Peyer's patch (tissue), 4 donors: ENCODE measurements around the gene ACAD8. TPM values are rescaled to one million over a fixed set of nuclear protein-coding genes. Genes with fewer than 3 reads are reported as not detected.
"Not testable (repeated sequence)": the region's sequence is repeated elsewhere in the genome, so short reads cannot be mapped to it uniquely, and the experiment has no call there.

ENCODE experiments used
- DNase-seq, 3 donors: peaks; one replicate each; pipeline ENCODE4 v3.0.0-alpha.2; 2017 to 2019
- H3K27ac ChIP-seq, 4 donors: fragments of 200-600 bp; sonication (generic); one replicate each; pipeline ENCODE4 v1.5.1; 2016 to 2019
- H3K27me3 ChIP-seq, 2 donors: fragments of 200-600 bp; sonication (generic); one replicate each; pipeline ENCODE4 v1.5.1; 2019
- H3K36me3 ChIP-seq, 3 donors: fragments of 200-600 bp; sonication (generic); one replicate each; pipeline ENCODE4 v1.5.1; 2016 to 2019
- H3K4me1 ChIP-seq, 4 donors: fragments of 200-600 bp; sonication (generic); one replicate each; pipeline ENCODE4 v1.5.1; 2016 to 2019
- H3K4me3 ChIP-seq, 4 donors: fragments of 200-600 bp; sonication (generic); 1 replicate in 3 of 4; 2 replicates in 1 of 4; pipeline ENCODE4 v1.5.1; 2016 to 2019; ENCODE audit warnings: mild to moderate bottlenecking in 1 of 4
- H3K9me3 ChIP-seq, 4 donors: fragments of 200-600 bp; sonication (generic); one replicate each; pipeline ENCODE4 v1.5.1; 2016 to 2019; ENCODE audit warnings: mild to moderate bottlenecking in 1 of 4
- CTCF ChIP-seq, 6 experiments: fragments of 450-650 bp in 4 of 6; fragments of 200-600 bp in 2 of 6; sonication (generic) in 1 of 6; IDR thresholded peaks; one replicate each; pipeline ENCODE4 v1.5.1; 2017 to 2019; ENCODE audit warnings: antibody characterized with exemption in 6 of 6, mild to moderate bottlenecking in 3 of 6, moderate library complexity in 1 of 6
- POLR2A ChIP-seq, 2 donors: fragments of 450-650 bp; IDR thresholded peaks; one replicate each; pipeline ENCODE4 v1.5.1; 2017; ENCODE audit warnings: antibody characterized with exemption in 2 of 2, mild to moderate bottlenecking in 2 of 2, moderate library complexity in 2 of 2
- total RNA-seq, 4 donors: library from RNA; depleted of rRNA; stranded (reverse); fragments of >200 nt; gene quantifications; one replicate each; pipeline ENCODE4 v1.1.0, GENCODE V29; 2016

ACAD8 gene
- total RNA-seq, 4 donors from 2014 or later, result 30.4 to 44.5 (median 36.9) TPM

- Histone ChIP-seq H3K36me3 (no peaks in the 10 kb centered on the region), H3K9me3 (peaks cover 0 to 5% (median 1%) of the 10 kb centered on the region in 4 donors), H3K4me1 (peaks cover 0 to 18% (median 11%) of the 10 kb centered on the region in 4 donors), H3K27ac (no peak overlapping the region), H3K4me3 (no peak overlapping the region), H3K27me3 (peaks cover 0 to 36% of the 10 kb centered on the region in 2 donors)
- TF ChIP-seq POLR2A (IDR thresholded peaks at IDR 0.05) (no peak), CTCF (IDR thresholded peaks at IDR 0.05) (no peak)
- no peak for DNase-seq
These were observed 21.8 kb downstream of the ACAD8 start for GRCh38 chr11:134275188-134275533.

GRCh38 chr11:134275534-134276395 lies 22.4 kb downstream of the ACAD8 start, which contains the start of gene GLB1L3:
GLB1L3 (plus strand) TSS chr11:134276379; CDS start chr11:134276741, 362 bp downstream.
- Histone ChIP-seq H3K36me3 (no peaks in the 10 kb centered on the region), H3K4me3 (peak within 1 kb of the TSS; percentile 26 to 44 (median 41)), H3K27ac (peak within 1 kb of the TSS in 1 of 4 donors; percentile 55), H3K4me1 (peaks cover 0 to 18% (median 11%) of the 10 kb centered on the region in 4 donors), H3K9me3 (peaks cover 0 to 5% (median 1%) of the 10 kb centered on the region in 4 donors), H3K27me3 (peaks cover 0 to 36% of the 10 kb centered on the region in 2 donors)
- no peak for TF ChIP-seq POLR2A (IDR thresholded peaks at IDR 0.05)
- peak in 3 of 6 experiments; percentile 6 to 34 (median 16) for TF ChIP-seq CTCF (IDR thresholded peaks at IDR 0.05)
- DNase-seq, result peak in 2 of 3 donors; percentile 43 to 69

- H3K9me3 ChIP-seq, result peaks cover 0 to 5% (median 1%) of the 10 kb centered on the region in 4 donors
- no peaks in the 10 kb centered on the region for H3K36me3 ChIP-seq
- TF ChIP-seq POLR2A (IDR thresholded peaks at IDR 0.05) (no peak), CTCF (IDR thresholded peaks at IDR 0.05) (no peak)
- peak in 1 of 3 donors; percentile 37 for DNase-seq
- peaks cover 0 to 36% of the 10 kb centered on the region in 2 donors for H3K27me3 ChIP-seq
- no peak overlapping the region for H3K27ac ChIP-seq
- peak overlapping the region; percentile 26 to 44 (median 41) for H3K4me3 ChIP-seq
- H3K4me1 ChIP-seq, result peaks cover 0 to 18% (median 11%) of the 10 kb centered on the region in 4 donors
These were observed 23.2 kb downstream of the ACAD8 start for GRCh38 chr11:134276396-134277182.

- peaks cover 0 to 5% (median 1%) of the 10 kb centered on the region in 4 donors for H3K9me3 ChIP-seq
- peak overlapping the region in 2 of 4 donors; percentile 39 to 43 for H3K4me3 ChIP-seq
- peaks cover 0 to 18% (median 11%) of the 10 kb centered on the region in 4 donors for H3K4me1 ChIP-seq
- no peak overlapping the region for H3K27ac ChIP-seq
- H3K27me3 ChIP-seq, result peaks cover 0 to 36% of the 10 kb centered on the region in 2 donors
- DNase-seq, result peak in 1 of 3 donors; percentile 41
- no peaks in the 10 kb centered on the region for H3K36me3 ChIP-seq
- no peak for TF ChIP-seq POLR2A (IDR thresholded peaks at IDR 0.05)
- TF ChIP-seq CTCF (IDR thresholded peaks at IDR 0.05), result no peak
These were observed 24.0 kb downstream of the ACAD8 start for GRCh38 chr11:134277183-134278001.

GRCh38 chr11:134278356-134278755 lies 25.0 kb downstream of the ACAD8 start:
- Histone ChIP-seq H3K27me3 (peaks cover 0 to 29% of the 10 kb centered on the region in 2 donors), H3K4me3 (no peak overlapping the region), H3K9me3 (peaks cover 0 to 5% (median 1%) of the 10 kb centered on the region in 4 donors), H3K27ac (no peak overlapping the region), H3K36me3 (no peaks in the 10 kb centered on the region), H3K4me1 (peaks cover 0 to 18% (median 11%) of the 10 kb centered on the region in 4 donors)
- TF ChIP-seq POLR2A (IDR thresholded peaks at IDR 0.05) (no peak), CTCF (IDR thresholded peaks at IDR 0.05) (no peak)
- DNase-seq, result peak in 1 of 3 donors; percentile 4

- DNase-seq, H3K4me3 ChIP-seq, H3K9me3 ChIP-seq, H3K27ac ChIP-seq, H3K36me3 ChIP-seq, H3K4me1 ChIP-seq: not testable (repeated sequence)
- H3K27me3 ChIP-seq, result peaks cover 0 to 12% of the 10 kb centered on the region in 2 donors
These were observed 28.3 kb downstream of the ACAD8 start for GRCh38 chr11:134281635-134282034.
